ENCODE data around the gene MOCS3.

MOCS3 gene

DNA sequence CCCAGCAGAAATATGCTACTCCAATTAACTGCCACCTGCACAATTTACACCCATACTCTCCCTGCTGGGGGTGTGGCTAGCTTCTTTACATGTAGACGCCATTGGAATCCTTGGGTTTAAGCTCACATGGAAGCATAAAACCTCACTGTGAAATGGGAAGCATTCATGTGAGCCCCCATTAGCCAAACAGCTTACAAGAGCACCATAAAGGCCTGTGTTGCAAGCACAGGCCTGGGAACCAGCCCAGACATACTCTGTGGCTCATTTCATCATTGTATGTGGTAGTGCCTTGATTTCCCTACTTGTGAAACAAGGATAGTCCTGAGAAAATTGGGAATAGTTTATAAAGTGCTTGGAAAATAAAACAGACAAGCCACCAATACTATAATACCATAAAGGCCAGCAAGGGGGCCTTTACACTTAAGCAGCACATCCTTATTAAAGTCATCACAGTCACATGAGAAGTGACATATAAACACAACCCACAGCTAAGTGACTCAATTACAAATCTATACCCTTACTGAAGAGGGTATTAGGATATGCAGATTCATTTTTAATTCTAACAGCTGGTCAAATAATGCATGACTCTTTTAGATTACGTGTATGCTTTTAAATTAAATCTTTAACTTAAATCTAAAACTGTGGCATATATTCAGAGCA is 34.2 kb upstream of the MOCS3 start:
- TF ChIP-seq, protein P1, sequence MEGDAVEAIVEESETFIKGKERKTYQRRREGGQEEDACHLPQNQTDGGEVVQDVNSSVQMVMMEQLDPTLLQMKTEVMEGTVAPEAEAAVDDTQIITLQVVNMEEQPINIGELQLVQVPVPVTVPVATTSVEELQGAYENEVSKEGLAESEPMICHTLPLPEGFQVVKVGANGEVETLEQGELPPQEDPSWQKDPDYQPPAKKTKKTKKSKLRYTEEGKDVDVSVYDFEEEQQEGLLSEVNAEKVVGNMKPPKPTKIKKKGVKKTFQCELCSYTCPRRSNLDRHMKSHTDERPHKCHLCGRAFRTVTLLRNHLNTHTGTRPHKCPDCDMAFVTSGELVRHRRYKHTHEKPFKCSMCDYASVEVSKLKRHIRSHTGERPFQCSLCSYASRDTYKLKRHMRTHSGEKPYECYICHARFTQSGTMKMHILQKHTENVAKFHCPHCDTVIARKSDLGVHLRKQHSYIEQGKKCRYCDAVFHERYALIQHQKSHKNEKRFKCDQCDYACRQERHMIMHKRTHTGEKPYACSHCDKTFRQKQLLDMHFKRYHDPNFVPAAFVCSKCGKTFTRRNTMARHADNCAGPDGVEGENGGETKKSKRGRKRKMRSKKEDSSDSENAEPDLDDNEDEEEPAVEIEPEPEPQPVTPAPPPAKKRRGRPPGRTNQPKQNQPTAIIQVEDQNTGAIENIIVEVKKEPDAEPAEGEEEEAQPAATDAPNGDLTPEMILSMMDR (IDR thresholded peaks at IDR 0.05; ENCODE audit: control insufficient read depth, extremely low read depth, insufficient read depth): no peak
- DNase-seq (ENCODE audit: low read depth): no peak
- H3K4me3 ChIP-seq (ENCODE audit: low read depth, low read length): no peak overlapping the region

DNA sequence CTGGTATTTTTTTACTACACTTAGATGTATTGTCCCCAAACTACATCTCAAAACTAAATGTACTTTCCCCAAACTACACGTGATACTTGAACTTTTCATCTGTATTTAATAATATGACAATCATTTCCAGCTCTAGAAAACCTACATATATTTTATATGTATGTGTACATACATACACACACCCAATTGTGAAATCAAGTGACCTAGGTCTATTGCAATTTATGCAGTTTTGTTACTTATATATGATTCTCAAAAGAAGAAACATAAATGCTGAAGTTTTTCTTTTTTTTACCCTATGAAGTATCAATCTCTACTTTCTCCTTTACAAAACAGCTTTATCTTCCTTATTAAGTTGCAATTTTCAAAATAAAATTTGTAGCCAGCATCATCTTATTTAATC is 32.1 kb upstream of the MOCS3 start:
- TF ChIP-seq, protein P1 (IDR thresholded peaks at IDR 0.05; ENCODE audit: control insufficient read depth, extremely low read depth, insufficient read depth): no peak
- DNase-seq (ENCODE audit: low read depth): no peak
- no peak overlapping the region for H3K4me3 ChIP-seq (ENCODE audit: low read depth, low read length)

DNA sequence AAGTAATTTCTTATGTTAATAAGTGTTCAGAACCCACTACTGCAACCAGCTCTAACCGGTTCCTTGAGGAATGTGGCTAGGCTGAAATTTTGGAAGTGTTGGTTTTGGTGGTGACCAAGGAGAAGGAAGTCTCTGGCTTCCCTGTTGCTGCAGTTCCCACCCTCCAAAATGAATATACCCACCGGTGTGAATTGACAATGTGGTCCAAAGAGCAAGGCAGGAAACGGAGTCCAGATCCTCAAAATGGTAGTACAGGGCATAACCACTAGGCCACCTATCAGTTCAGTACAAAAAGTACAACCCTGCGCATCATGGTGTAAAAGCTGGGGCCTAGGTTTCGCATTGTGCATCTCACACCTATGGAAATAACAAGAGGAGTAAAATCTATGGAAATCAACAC is 30.1 kb upstream of the MOCS3 start:
- no peak for DNase-seq (ENCODE audit: low read depth)
- TF ChIP-seq, protein P1 (IDR thresholded peaks at IDR 0.05; ENCODE audit: control insufficient read depth, extremely low read depth, insufficient read depth): no peak
- H3K4me3 ChIP-seq (ENCODE audit: low read depth, low read length): no peak overlapping the region; the same call in 1 of the 2 replicates

DNA sequence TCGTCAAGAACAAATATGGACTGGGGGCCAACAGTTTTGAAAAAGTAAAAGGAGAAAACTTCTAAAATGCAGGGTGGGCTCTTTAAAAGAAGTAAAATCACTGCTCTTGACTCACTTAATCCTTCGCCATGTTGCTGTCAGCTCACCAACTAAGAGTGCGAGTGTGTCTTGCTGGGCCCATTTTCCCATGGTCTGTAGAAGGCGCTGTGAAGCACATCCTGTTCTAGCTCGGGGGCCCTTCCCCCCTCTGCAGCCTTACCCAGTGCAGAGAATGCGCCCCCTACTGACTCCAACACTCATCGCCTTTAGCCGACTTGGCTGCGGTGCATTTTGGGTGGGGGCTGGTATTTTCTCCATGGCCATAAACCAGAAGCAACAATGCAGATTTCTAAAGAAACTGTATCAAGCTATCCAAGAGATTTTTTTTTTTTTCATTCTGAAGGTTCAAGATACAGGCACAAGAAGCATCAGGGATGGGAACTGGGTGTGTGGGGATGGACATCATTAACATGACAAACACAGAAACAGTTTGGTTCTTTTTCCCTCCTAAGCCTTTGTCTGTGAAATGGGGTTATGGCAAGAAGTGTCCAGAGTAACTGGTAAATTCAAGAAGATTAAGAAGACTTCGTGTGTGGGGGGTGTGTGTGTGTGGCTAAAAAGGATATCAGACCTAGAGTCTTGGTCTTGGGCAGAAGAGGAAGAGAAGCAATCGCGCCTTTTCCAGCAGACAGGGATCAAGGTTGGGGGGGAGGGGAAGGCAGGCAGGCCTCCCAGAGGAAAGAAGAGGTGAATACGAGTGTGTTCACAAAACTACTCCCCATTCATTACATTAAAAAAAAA is 29.1 kb upstream of the MOCS3 start:
- H3K4me3 ChIP-seq (ENCODE audit: low read depth, low read length): peak overlapping the region; percentile 74
- TF ChIP-seq, protein P1 (IDR thresholded peaks at IDR 0.05; ENCODE audit: control insufficient read depth, extremely low read depth, insufficient read depth): peak; percentile 94
- DNase-seq (ENCODE audit: low read depth): peak; percentile 88

DNA sequence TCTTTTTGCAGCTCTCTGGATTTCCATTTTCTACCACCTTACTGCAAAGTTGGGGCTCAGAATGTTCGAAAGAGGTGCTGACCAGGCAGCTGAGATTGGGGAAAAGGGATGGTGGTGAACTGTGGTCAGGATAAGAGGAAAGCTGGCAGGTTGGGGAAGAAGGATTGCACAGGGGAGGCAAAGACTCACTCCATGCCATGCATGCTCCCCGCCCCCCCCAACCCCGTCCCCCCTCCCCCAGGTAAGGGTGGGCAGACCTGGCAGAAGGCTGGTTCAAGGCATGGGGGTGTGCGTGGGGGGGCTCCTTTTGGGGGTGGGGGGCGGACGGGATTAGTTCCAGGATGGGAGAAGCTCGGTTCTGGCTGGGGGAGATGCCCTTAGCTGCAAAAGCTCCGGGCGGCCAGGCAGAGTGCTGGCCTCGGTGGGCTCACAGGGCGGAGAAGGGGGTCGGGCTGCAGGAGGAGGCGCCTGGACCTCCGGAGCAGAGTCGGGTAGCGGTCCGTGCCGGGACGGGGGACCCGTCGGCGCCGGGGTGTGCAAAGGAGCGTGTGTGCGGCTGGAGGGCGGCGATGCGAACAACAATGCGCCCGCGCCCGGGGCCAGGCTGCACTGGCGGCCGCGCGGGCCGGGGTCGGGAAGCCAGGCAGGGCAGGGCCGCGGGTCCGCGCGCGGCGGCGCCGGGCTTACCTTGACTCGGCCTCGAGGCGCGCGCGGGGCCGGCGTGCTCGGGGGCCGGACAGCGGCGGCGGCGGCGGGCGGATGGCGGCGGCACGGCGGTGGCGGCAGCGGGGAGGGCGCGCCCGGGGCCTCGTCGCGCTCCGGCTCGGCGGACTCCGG is 28.3 kb upstream of the MOCS3 start:
- H3K4me3 ChIP-seq (ENCODE audit: low read depth, low read length): peak overlapping the region; percentile 74
- TF ChIP-seq, protein P1 (IDR thresholded peaks at IDR 0.05; ENCODE audit: control insufficient read depth, extremely low read depth, insufficient read depth): no peak
- DNase-seq (ENCODE audit: low read depth): no peak

DNA sequence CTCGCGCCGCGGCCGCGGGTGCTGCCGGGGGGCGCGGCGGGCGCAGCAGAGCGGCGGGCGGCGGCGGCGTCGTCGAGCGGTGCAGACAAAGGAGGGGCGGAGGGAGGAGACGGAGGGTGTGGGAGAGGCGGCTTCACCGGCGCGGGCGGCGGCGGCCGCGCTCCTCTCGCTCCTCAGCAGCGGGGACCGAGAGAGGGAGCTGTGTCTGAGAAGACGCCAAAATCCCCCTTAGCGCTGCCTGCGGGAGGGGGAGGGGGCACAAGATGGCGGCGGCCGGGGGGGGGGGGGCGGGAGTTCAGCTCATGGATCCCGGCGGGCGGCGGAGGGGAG is 27.7 kb upstream of the MOCS3 start:
- DNase-seq (ENCODE audit: low read depth): no peak
- H3K4me3 ChIP-seq (ENCODE audit: low read depth, low read length): peak overlapping the region; percentile 58
- TF ChIP-seq, protein P1 (IDR thresholded peaks at IDR 0.05; ENCODE audit: control insufficient read depth, extremely low read depth, insufficient read depth): no peak
